GM12878 (cell line): ENCODE data around the gene TRIM71. TPM values are rescaled to one million over a fixed set of nuclear protein-coding genes. Genes with fewer than 3 reads are reported as not detected.

Experiments used
- ATAC-seq: fragments of 200-7000 bp; cut with Tn5 transposase; 3 replicates; pipeline ENCODE4 v1.9.1; 2020; ENCODE audit warnings: mild to moderate bottlenecking, moderate library complexity
- BruUV-seq: library from RNA; stranded (reverse); fragments of 400-500 nt; replicated peaks from 2 replicates; lab custom pipeline; 2021; lab: Mats Ljungman, UMichigan
- CTCF ChIA-PET: fragments of 300-600 bp; sonication (Branson Sonifier 250); formaldehyde crosslinking; extraction: SDS; loops from one replicate; lab custom pipeline; 2021; ENCODE audit warnings: inconsistent platforms; lab: Yijun Ruan, JAX
- POLR2A ChIA-PET: fragments of 350-600 bp; formaldehyde crosslinking; extraction: SDS; loops from one replicate; lab custom pipeline; 2021; ENCODE audit warnings: inconsistent platforms; lab: Charles Lee
- RAD21 ChIA-PET: fragments of 300-600 bp; sonication (Branson Sonifier 250); formaldehyde crosslinking; loops from one replicate; lab custom pipeline; 2023; ENCODE audit warnings: antibody characterized with exemption; ENCODE audit not compliant: unreplicated experiment; lab: Charles Lee
- SMC1A ChIA-PET: fragments of 300-600 bp; sonication (Branson Sonifier 250); formaldehyde crosslinking; loops from one replicate; lab custom pipeline; 2023; ENCODE audit not compliant: unreplicated experiment, uncharacterized antibody; lab: Charles Lee
- DNase-seq: peaks from one replicate; pipeline ENCODE4 v3.0.0-alpha.2; 2011; ENCODE audit warnings: low read depth, low spot score
- FAIRE-seq: peaks from 3 replicates; lab custom pipeline; 2011; peaks lifted over from hg19 to GRCh38; lab: Jason Lieb, UNC
- H2AFZ ChIP-seq: 2 replicates; pipeline ENCODE4 v1.6.0; 2011; ENCODE audit warnings: low read depth, low read length, control low read depth; ENCODE audit not compliant: control insufficient read depth
- H3K27ac ChIP-seq: 2 replicates; pipeline ENCODE4 v1.5.1; 2011; ENCODE audit warnings: control low read depth; ENCODE audit not compliant: control insufficient read depth, insufficient read depth
- H3K27me3 ChIP-seq, 2 experiments: replicated peaks in 1 of 2; 2 replicates each; pipeline versions ENCODE4 v1.6.0 to v1.6.1; 2011; ENCODE audit warnings: low read length in 1 of 2; ENCODE audit not compliant: control insufficient read depth in 2 of 2, insufficient read depth in 2 of 2
- H3K36me3 ChIP-seq, 2 experiments: 2 replicates each; pipeline ENCODE4 v1.5.1; 2011; ENCODE audit warnings: low read length in 1 of 2; ENCODE audit not compliant: control insufficient read depth in 2 of 2, insufficient read depth in 2 of 2
- H3K4me1 ChIP-seq: 2 replicates; pipeline ENCODE4 v1.6.1; 2011; ENCODE audit warnings: mild to moderate bottlenecking, low read length, moderate library complexity, mixed read lengths; ENCODE audit not compliant: control insufficient read depth, insufficient read depth
- H3K4me2 ChIP-seq: 2 replicates; pipeline ENCODE4 v1.6.0; 2011; ENCODE audit warnings: control low read depth; ENCODE audit not compliant: control insufficient read depth, insufficient read depth
- H3K4me3 ChIP-seq: fragments of 200-600 bp; sonication (generic); 2 replicates; pipeline ENCODE4 v1.5.1; 2016
- H3K79me2 ChIP-seq: 2 replicates; pipeline ENCODE4 v1.6.0; 2011; ENCODE audit warnings: low read length; ENCODE audit not compliant: control insufficient read depth, insufficient read depth
- H3K9ac ChIP-seq: 2 replicates; pipeline ENCODE4 v1.8.0; 2011; ENCODE audit warnings: low read length, control low read depth, mixed read lengths; ENCODE audit not compliant: control insufficient read depth, insufficient read depth
- H3K9me3 ChIP-seq: replicated peaks from 3 replicates; pipeline ENCODE4 v1.5.1; 2011; ENCODE audit warnings: mild to moderate bottlenecking, low read length; ENCODE audit not compliant: control insufficient read depth, insufficient read depth
- H4K20me1 ChIP-seq: 2 replicates; pipeline ENCODE4 v1.6.0; 2011; ENCODE audit not compliant: control insufficient read depth, insufficient read depth
- GABPA ChIP-seq: IDR thresholded peaks from 2 replicates; pipeline ENCODE4 v1.6.1; 2014; ENCODE audit warnings: antibody characterized with exemption, low read depth, mild to moderate bottlenecking, inconsistent platforms
- MEF2A ChIP-seq: IDR thresholded peaks from 2 replicates; pipeline ENCODE4 v1.6.1; 2011; ENCODE audit warnings: low read depth, mild to moderate bottlenecking, low read length, moderate library complexity; ENCODE audit not compliant: insufficient read depth
- MEF2B ChIP-seq: fragments of 450-650 bp; IDR thresholded peaks from 2 replicates; pipeline ENCODE4 v1.6.1; 2018; ENCODE audit warnings: mild to moderate bottlenecking, moderate library complexity; ENCODE audit not compliant: partially characterized antibody, poor library complexity, severe bottlenecking
- RCOR1 ChIP-seq: conservative IDR thresholded peaks from 2 replicates; pipeline ENCODE4 v1.6.1; 2012; ENCODE audit warnings: low read depth, low read length, improper control_type of control experiment
- RUNX3 ChIP-seq: IDR thresholded peaks from 2 replicates; pipeline ENCODE4 v1.6.1; 2012; ENCODE audit warnings: low read length, inconsistent platforms
- ZSCAN29 ChIP-seq: fragments of 450-650 bp; IDR thresholded peaks from 2 replicates; pipeline ENCODE4 v1.6.1; 2017; ENCODE audit warnings: mild to moderate bottlenecking, moderate library complexity
- WGBS: methylation state at CpG from one replicate; pipeline ENCODE4 v1.1.6; 2016; ENCODE audit warnings: low lambda C conversion rate; ENCODE audit not compliant: insufficient replicate concordance, insufficient coverage; ENCODE audit errors: missing lambda C conversion rate; 5-methylcytosine and 5-hydroxymethylcytosine counted together
- in situ Hi-C: fragments of 300-500 bp; cut with MboI; formaldehyde crosslinking; loops from 9 replicates; pipeline ENCODE4 v1.14.3; 2018; ENCODE audit warnings: mixed read lengths
- intact Hi-C: fragments of 100-400 bp; cut with micrococcal nuclease; formaldehyde crosslinking; loops from one replicate; pipeline ENCODE4 v1.14.2; 2022; ENCODE audit not compliant: unreplicated experiment
- polyA plus RNA-seq, 11 experiments: library from polyadenylated mRNA; depleted of rRNA in 4 of 11; unstranded in 6 of 11; stranded (reverse) in 5 of 11; fragments of >200 nt; fragmentation: Nextera tagmentation in 4 of 11; fragmentation: Illumina TruSeq in 1 of 11; extraction: Ambion mirVana in 4 of 11; extraction: Trizol in 1 of 11; gene quantifications; 1 replicate in 1 of 11; 2 replicates in 10 of 11; pipeline versions ENCODE4 v1.2.1 to v1.2.3, GENCODE V29; 2011 to 2016; ENCODE audit warnings: inconsistent platforms in 2 of 11, missing spikeins in 2 of 11, low read depth in 1 of 11
- total RNA-seq, 4 experiments: library from RNA; depleted of rRNA in 3 of 4; stranded (reverse); fragments of >200 nt in 3 of 4; fragmentation: Illumina TruSeq in 1 of 4; extraction: Trizol in 1 of 4; gene quantifications; 2 replicates each; pipeline versions ENCODE4 v1.2.1 to v1.2.3, GENCODE V29; 2013 to 2021
- TF ChIP-seq, protein P1 (sequence below): fragments of 450-650 bp; IDR thresholded peaks from 2 replicates; pipeline ENCODE4 v1.6.1; 2017; ENCODE audit warnings: mild to moderate bottlenecking, moderate library complexity
- TF ChIP-seq, protein P2 (sequence below): fragments of 450-650 bp; IDR thresholded peaks from 2 replicates; pipeline ENCODE4 v1.6.1; 2014; ENCODE audit warnings: mild to moderate bottlenecking
- TF ChIP-seq, protein P3 (sequence below): fragments of 450-650 bp; IDR thresholded peaks from 2 replicates; pipeline ENCODE4 v1.6.1; 2017; ENCODE audit warnings: mild to moderate bottlenecking, low read depth, inconsistent platforms; ENCODE audit not compliant: poor library complexity, severe bottlenecking

TRIM71 gene
- total and polyA plus RNA-seq, 10 of the 15 experiments (the other 5 are each of a cell fraction or from before 2014, with no cell fraction given) = 0.02 to 1.8 (median 0.16) TPM

DNA sequence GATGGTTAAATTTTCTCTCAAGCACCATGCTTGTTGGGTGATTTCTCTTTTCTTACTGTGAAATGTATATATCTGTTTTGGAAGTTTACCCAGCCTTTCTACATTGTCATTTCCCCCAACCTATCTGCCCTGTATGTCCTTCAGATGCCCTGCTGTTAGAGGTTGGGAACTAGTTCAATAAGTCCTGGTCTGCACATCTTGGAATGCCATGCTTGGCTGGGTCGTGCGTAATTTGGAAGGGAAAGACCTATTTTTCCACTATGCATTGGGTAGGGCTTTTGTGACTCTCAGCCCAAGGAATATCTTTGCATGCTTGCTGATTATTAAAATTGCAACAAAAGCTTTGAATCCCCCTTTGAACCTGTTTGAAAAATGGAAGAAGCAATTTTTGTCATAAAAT, 63.8 kb downstream of the TRIM71 start:
- Histone ChIP-seq H3K4me1 (peaks cover 19% of the 10 kb centered on the region), H3K9me3 (peaks cover 1% of the 10 kb centered on the region; the same call in 1 of the 3 replicates), H3K36me3 (no peaks in the 10 kb centered on the region), H3K79me2 (no peaks in the 10 kb centered on the region), H3K4me2 (no peak overlapping the region), H4K20me1 (no peaks in the 10 kb centered on the region), H3K4me3 (no peak overlapping the region), H3K27ac (no peak overlapping the region), H3K27me3 (no peaks in the 10 kb centered on the region), H3K9ac (no peak overlapping the region), H2AFZ (no peak overlapping the region)
- intact Hi-C loops = no loop called here
- ChIA-PET POLR2A (no interaction called here), SMC1A (interaction anchor here (5.9 kb wide), 1 partner anchor 9 kb away, joined by 44 read pairs; no protein-coding TSS in a partner anchor), RAD21 (interaction anchor here (1.5 kb wide), 1 partner anchor 40 kb away, joined by 6 read pairs; no protein-coding TSS in a partner anchor), CTCF (interaction anchor here (1.7 to 3.0 kb wide), 2 partner anchors 8 to 12 kb away, joined by 10 to 11 read pairs; no protein-coding TSS in a partner anchor)
- FAIRE-seq (no peak), ATAC-seq (no peak), DNase-seq (no peak)
- no peak for TF ChIP-seq RUNX3
- no peak for TF ChIP-seq RCOR1
- no peak for TF ChIP-seq ZSCAN29
- TF ChIP-seq, protein P1, sequence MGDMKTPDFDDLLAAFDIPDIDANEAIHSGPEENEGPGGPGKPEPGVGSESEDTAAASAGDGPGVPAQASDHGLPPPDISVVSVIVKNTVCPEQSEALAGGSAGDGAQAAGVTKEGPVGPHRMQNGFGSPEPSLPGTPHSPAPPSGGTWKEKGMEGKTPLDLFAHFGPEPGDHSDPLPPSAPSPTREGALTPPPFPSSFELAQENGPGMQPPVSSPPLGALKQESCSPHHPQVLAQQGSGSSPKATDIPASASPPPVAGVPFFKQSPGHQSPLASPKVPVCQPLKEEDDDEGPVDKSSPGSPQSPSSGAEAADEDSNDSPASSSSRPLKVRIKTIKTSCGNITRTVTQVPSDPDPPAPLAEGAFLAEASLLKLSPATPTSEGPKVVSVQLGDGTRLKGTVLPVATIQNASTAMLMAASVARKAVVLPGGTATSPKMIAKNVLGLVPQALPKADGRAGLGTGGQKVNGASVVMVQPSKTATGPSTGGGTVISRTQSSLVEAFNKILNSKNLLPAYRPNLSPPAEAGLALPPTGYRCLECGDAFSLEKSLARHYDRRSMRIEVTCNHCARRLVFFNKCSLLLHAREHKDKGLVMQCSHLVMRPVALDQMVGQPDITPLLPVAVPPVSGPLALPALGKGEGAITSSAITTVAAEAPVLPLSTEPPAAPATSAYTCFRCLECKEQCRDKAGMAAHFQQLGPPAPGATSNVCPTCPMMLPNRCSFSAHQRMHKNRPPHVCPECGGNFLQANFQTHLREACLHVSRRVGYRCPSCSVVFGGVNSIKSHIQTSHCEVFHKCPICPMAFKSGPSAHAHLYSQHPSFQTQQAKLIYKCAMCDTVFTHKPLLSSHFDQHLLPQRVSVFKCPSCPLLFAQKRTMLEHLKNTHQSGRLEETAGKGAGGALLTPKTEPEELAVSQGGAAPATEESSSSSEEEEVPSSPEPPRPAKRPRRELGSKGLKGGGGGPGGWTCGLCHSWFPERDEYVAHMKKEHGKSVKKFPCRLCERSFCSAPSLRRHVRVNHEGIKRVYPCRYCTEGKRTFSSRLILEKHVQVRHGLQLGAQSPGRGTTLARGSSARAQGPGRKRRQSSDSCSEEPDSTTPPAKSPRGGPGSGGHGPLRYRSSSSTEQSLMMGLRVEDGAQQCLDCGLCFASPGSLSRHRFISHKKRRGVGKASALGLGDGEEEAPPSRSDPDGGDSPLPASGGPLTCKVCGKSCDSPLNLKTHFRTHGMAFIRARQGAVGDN = no peak
- TF ChIP-seq, protein P2, sequence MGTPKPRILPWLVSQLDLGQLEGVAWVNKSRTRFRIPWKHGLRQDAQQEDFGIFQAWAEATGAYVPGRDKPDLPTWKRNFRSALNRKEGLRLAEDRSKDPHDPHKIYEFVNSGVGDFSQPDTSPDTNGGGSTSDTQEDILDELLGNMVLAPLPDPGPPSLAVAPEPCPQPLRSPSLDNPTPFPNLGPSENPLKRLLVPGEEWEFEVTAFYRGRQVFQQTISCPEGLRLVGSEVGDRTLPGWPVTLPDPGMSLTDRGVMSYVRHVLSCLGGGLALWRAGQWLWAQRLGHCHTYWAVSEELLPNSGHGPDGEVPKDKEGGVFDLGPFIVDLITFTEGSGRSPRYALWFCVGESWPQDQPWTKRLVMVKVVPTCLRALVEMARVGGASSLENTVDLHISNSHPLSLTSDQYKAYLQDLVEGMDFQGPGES = no peak
- TF ChIP-seq GABPA = no peak
- TF ChIP-seq, protein P3, sequence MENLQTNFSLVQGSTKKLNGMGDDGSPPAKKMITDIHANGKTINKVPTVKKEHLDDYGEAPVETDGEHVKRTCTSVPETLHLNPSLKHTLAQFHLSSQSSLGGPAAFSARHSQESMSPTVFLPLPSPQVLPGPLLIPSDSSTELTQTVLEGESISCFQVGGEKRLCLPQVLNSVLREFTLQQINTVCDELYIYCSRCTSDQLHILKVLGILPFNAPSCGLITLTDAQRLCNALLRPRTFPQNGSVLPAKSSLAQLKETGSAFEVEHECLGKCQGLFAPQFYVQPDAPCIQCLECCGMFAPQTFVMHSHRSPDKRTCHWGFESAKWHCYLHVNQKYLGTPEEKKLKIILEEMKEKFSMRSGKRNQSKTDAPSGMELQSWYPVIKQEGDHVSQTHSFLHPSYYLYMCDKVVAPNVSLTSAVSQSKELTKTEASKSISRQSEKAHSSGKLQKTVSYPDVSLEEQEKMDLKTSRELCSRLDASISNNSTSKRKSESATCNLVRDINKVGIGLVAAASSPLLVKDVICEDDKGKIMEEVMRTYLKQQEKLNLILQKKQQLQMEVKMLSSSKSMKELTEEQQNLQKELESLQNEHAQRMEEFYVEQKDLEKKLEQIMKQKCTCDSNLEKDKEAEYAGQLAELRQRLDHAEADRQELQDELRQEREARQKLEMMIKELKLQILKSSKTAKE = no peak
- no peak for TF ChIP-seq MEF2B
- no peak for TF ChIP-seq MEF2A
- in situ Hi-C loops = no loop called here
- BruUV-seq = no TSS peak
- 100% methylated on average over 2 of the region's 2 CpGs for WGBS
